ENCODE measurements around the gene APC2.
"Not testable (repeated sequence)": the region's sequence is repeated elsewhere in the genome, so short reads cannot be mapped to it uniquely, and the experiment has no call there.

The APC2 gene

GRCh38 chr19:1437609-1438008, 12.3 kb upstream of the APC2 start:
- peaks cover 10 to 64% (median 47%) of the 10 kb centered on the region in 4 experiments for H3K36me3 ChIP-seq (ENCODE audit: control insufficient read depth in 4 of 4, insufficient read depth in 4 of 4, low read length in 3 of 4)
- H3K27ac ChIP-seq (ENCODE audit: insufficient read depth in 1 of 2, low read depth in 1 of 2, low read length in 2 of 2, poor library complexity in 1 of 2, severe bottlenecking in 2 of 2), result no peak overlapping the region
- H3K27me3 ChIP-seq (replicated peaks in 2 of 5; ENCODE audit: control insufficient read depth in 4 of 5, insufficient read depth in 5 of 5, low read length in 4 of 5), result no peaks in the 10 kb centered on the region
- 80% methylated on average over 2 of the region's 8 CpGs for WGBS (ENCODE audit: insufficient coverage)
- POLR2A ChIA-PET, result interaction anchor here (1.1 kb wide), 1 partner anchor 24 kb away, joined by 4 read pairs; no protein-coding TSS in a partner anchor
- H3K9me3 ChIP-seq (ENCODE audit: control extremely low read depth in 1 of 5, control insufficient read depth in 4 of 5, insufficient read depth in 2 of 5, low read depth in 1 of 5, low read length in 4 of 5), result no peaks in the 10 kb centered on the region
- H3K4me3 ChIP-seq (ENCODE audit: control insufficient read depth in 1 of 7, extremely low read depth in 1 of 7, insufficient read depth in 4 of 7, low read depth in 2 of 7, low read length in 6 of 7), result no peak overlapping the region
- peaks cover 0 to 20% (median 15%) of the 10 kb centered on the region in 4 experiments for H3K4me1 ChIP-seq (ENCODE audit: control extremely low read depth in 1 of 4, control insufficient read depth in 4 of 4, insufficient read depth in 4 of 4, low read length in 3 of 4)
- CTCF ChIA-PET, result interaction anchor here (1.4 kb wide), 2 partner anchors 10 to 15 kb away, joined by 4 to 9 read pairs; no protein-coding TSS in a partner anchor
- DNase-seq, result no peak

- POLR2A ChIA-PET, result interaction anchor here (1.1 kb wide), 1 partner anchor 25 kb away, joined by 4 read pairs; no protein-coding TSS in a partner anchor
- CTCF ChIA-PET, result interaction anchor here (1.4 kb wide), 2 partner anchors 11 to 14 kb away, joined by 4 to 9 read pairs; no protein-coding TSS in a partner anchor
- Histone ChIP-seq H3K9me3 (ENCODE audit: control extremely low read depth in 1 of 5, control insufficient read depth in 4 of 5, insufficient read depth in 2 of 5, low read depth in 1 of 5, low read length in 4 of 5) (no peaks in the 10 kb centered on the region), H3K4me3 (ENCODE audit: control insufficient read depth in 1 of 7, extremely low read depth in 1 of 7, insufficient read depth in 4 of 7, low read depth in 2 of 7, low read length in 6 of 7) (peak within 1 kb of the TSS; percentile 79 to 98 (median 87)), H3K4me1 (ENCODE audit: control extremely low read depth in 1 of 4, control insufficient read depth in 4 of 4, insufficient read depth in 4 of 4, low read length in 3 of 4) (peaks cover 0 to 20% (median 15%) of the 10 kb centered on the region in 4 experiments), H3K27ac (ENCODE audit: insufficient read depth in 1 of 2, low read depth in 1 of 2, low read length in 2 of 2, poor library complexity in 1 of 2, severe bottlenecking in 2 of 2) (peak within 1 kb of the TSS; percentile 92 to 96), H3K36me3 (ENCODE audit: control insufficient read depth in 4 of 4, insufficient read depth in 4 of 4, low read length in 3 of 4) (peaks cover 10 to 60% (median 40%) of the 10 kb centered on the region in 4 experiments), H3K27me3 (replicated peaks in 2 of 5; ENCODE audit: control insufficient read depth in 4 of 5, insufficient read depth in 5 of 5, low read length in 4 of 5) (no peaks in the 10 kb centered on the region)
- 2% methylated on average over 97 of the region's 100 CpGs for WGBS (ENCODE audit: insufficient coverage)
- peak; percentile 95 to 98 (median 96) for DNase-seq
These were observed 11.6 kb upstream of the APC2 start, which contains the start of gene RPS15 for GRCh38 chr19:1438035-1438932. RPS15 (plus strand) TSS chr19:1438396; CDS start chr19:1438426, 30 bp downstream.

DNA sequence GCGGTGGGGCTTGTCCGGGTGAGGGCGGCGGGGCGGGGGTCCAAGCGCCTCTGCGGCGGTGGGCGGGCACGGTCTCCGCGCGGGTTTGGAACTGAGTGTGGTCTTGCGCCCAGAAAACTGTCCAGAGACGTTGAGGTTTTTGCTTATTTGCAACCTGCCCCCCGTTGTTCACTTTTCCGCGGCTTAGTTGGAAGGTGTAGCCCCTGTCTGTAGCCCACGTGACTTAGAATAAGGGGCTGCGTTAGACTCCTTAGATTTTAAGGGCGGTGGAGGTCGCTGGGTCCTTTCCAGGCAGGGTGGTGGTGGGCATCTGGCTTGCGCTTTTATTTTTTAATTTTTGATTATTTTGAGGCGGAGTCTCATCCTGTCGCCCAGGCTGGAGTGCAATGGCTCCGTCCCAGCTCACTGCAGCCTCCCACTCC, 11.0 kb upstream of the APC2 start:
- no peaks in the 10 kb centered on the region for H3K9me3 ChIP-seq (ENCODE audit: control extremely low read depth in 1 of 5, control insufficient read depth in 4 of 5, insufficient read depth in 2 of 5, low read depth in 1 of 5, low read length in 4 of 5)
- peak overlapping the region; percentile 92 to 96 for H3K27ac ChIP-seq (ENCODE audit: insufficient read depth in 1 of 2, low read depth in 1 of 2, low read length in 2 of 2, poor library complexity in 1 of 2, severe bottlenecking in 2 of 2)
- WGBS (ENCODE audit: insufficient coverage), result 2% methylated on average over 19 of the region's 26 CpGs
- peaks cover 9 to 54% (median 33%) of the 10 kb centered on the region in 4 experiments for H3K36me3 ChIP-seq (ENCODE audit: control insufficient read depth in 4 of 4, insufficient read depth in 4 of 4, low read length in 3 of 4)
- POLR2A ChIA-PET, result interaction anchor here (0.8 kb wide), 1 partner anchor 30 kb away, joined by 3 read pairs; no protein-coding TSS in a partner anchor
- CTCF ChIA-PET, result no interaction called here
- H3K4me1 ChIP-seq (ENCODE audit: control extremely low read depth in 1 of 4, control insufficient read depth in 4 of 4, insufficient read depth in 4 of 4, low read length in 3 of 4), result peaks cover 0 to 22% (median 16%) of the 10 kb centered on the region in 4 experiments
- no peaks in the 10 kb centered on the region for H3K27me3 ChIP-seq (replicated peaks in 2 of 5; ENCODE audit: control insufficient read depth in 4 of 5, insufficient read depth in 5 of 5, low read length in 4 of 5)
- peak in 1 of 3 donors; percentile 28 for DNase-seq
- H3K4me3 ChIP-seq (ENCODE audit: control insufficient read depth in 1 of 7, extremely low read depth in 1 of 7, insufficient read depth in 4 of 7, low read depth in 2 of 7, low read length in 6 of 7), result peak overlapping the region; percentile 79 to 98 (median 87)

DNA sequence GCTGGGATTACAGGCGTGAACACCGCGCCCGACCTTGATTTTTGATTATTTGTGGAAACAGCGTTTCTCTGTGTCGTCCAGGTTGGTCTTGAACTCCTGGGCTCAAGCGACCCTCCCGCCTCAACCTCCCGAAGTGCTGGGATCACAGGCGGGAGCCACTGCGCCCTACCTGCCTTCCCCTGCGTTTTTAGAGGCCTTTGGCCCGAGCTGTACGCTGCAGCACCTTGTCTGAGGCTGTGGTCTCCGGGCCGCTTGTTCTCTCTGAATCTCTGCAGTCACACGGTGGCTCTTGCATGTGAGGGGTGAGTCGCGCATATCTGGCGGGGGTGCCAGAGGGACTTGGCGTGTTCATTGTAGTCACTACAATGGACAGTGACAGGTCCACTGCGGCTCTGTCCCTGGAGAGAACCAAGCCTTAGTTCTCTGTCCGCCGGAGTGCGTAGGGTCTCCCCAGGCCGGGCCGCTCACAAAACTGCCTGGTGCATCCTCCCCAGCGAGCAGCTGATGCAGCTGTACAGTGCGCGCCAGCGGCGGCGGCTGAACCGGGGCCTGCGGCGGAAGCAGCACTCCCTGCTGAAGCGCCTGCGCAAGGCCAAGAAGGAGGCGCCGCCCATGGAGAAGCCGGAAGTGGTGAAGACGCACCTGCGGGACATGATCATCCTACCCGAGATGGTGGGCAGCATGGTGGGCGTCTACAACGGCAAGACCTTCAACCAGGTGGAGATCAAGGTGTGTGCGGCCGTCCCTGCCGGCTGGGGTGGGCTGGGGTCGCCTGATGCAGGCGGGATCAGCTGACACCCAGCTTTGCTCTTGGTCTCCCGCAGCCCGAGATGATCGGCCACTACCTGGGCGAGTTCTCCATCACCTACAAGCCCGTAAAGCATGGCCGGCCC, 10.2 kb upstream of the APC2 start:
- Histone ChIP-seq H3K27ac (ENCODE audit: insufficient read depth in 1 of 2, low read depth in 1 of 2, low read length in 2 of 2, poor library complexity in 1 of 2, severe bottlenecking in 2 of 2) (peak overlapping the region in 1 of 2 experiments; percentile 96), H3K4me1 (ENCODE audit: control extremely low read depth in 1 of 4, control insufficient read depth in 4 of 4, insufficient read depth in 4 of 4, low read length in 3 of 4) (peaks cover 0 to 27% (median 20%) of the 10 kb centered on the region in 4 experiments), H3K4me3 (ENCODE audit: control insufficient read depth in 1 of 7, extremely low read depth in 1 of 7, insufficient read depth in 4 of 7, low read depth in 2 of 7, low read length in 6 of 7) (peak overlapping the region in 6 of 7 experiments; percentile 79 to 98 (median 86)), H3K36me3 (ENCODE audit: control insufficient read depth in 4 of 4, insufficient read depth in 4 of 4, low read length in 3 of 4) (peaks cover 9 to 47% (median 28%) of the 10 kb centered on the region in 4 experiments)
- ChIA-PET POLR2A (interaction anchor here (0.8 kb wide), 1 partner anchor 30 kb away, joined by 3 read pairs; no protein-coding TSS in a partner anchor), CTCF (interaction anchor here (6.4 kb wide), 1 partner anchor 16 kb away, joined by 49 read pairs; no protein-coding TSS in a partner anchor)
- not testable (repeated sequence) for DNase-seq; H3K9me3 ChIP-seq (ENCODE audit: control extremely low read depth in 1 of 5, control insufficient read depth in 4 of 5, insufficient read depth in 2 of 5, low read depth in 1 of 5, low read length in 4 of 5); H3K27me3 ChIP-seq (replicated peaks in 2 of 5; ENCODE audit: control insufficient read depth in 4 of 5, insufficient read depth in 5 of 5, low read length in 4 of 5)
- 92% methylated on average over 46 of the region's 57 CpGs for WGBS (ENCODE audit: insufficient coverage)

DNA sequence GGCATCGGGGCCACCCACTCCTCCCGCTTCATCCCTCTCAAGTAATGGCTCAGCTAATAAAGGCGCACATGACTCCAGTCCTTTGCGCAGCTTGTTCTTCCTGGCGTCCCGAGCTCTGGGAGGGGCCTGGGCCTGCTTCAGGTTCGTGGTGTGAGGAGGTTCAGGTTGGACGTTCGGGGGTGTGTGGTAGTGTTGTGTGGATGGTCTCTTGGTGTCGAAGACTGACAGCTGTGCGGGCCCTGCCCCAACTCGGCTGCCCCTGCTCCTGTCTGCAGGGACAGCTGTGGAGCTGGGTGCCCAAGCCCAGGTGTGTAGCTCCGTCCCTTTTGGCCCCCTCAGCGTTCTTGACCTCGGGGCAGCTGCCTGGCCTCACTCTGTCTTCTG, 9.5 kb upstream of the APC2 start:
- Histone ChIP-seq H3K4me3 (ENCODE audit: control insufficient read depth in 1 of 7, extremely low read depth in 1 of 7, insufficient read depth in 4 of 7, low read depth in 2 of 7, low read length in 6 of 7) (no peak overlapping the region), H3K9me3 (ENCODE audit: control extremely low read depth in 1 of 5, control insufficient read depth in 4 of 5, insufficient read depth in 2 of 5, low read depth in 1 of 5, low read length in 4 of 5) (no peaks in the 10 kb centered on the region), H3K36me3 (ENCODE audit: control insufficient read depth in 4 of 4, insufficient read depth in 4 of 4, low read length in 3 of 4) (peaks cover 9 to 42% (median 24%) of the 10 kb centered on the region in 4 experiments), H3K27ac (ENCODE audit: insufficient read depth in 1 of 2, low read depth in 1 of 2, low read length in 2 of 2, poor library complexity in 1 of 2, severe bottlenecking in 2 of 2) (peak overlapping the region in 1 of 2 experiments; percentile 14), H3K4me1 (ENCODE audit: control extremely low read depth in 1 of 4, control insufficient read depth in 4 of 4, insufficient read depth in 4 of 4, low read length in 3 of 4) (peaks cover 0 to 33% (median 26%) of the 10 kb centered on the region in 4 experiments), H3K27me3 (replicated peaks in 2 of 5; ENCODE audit: control insufficient read depth in 4 of 5, insufficient read depth in 5 of 5, low read length in 4 of 5) (peaks cover 0 to 2% (median 0%) of the 10 kb centered on the region in 5 experiments)
- CTCF ChIA-PET, result interaction anchor here (1.0 to 6.4 kb wide), 2 partner anchors 8 to 15 kb away, joined by 3 to 49 read pairs; no protein-coding TSS in a partner anchor
- POLR2A ChIA-PET, result no interaction called here
- no peak for DNase-seq
- WGBS (ENCODE audit: insufficient coverage), result 97% methylated on average over 14 of the region's 15 CpGs

DNA sequence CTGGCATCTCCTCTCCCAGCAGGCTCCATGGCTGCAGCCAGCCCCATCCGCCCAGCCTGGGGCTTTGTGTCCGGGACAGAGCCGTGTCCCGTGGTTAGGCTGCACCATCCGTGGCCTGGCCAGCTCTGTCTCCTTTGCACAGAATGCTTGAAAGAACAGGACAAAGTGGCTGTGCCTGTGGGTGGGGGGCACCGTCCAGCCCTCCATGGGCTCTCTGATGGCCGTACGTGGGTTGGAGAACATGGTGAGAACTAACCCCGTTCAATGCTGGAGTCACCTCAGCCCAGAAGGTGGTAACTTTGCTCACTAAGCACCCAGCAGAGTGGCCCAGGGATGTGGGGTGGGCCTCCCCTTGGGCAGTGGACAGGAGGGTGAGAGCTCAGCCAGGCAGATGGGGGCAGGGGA, 8.9 kb upstream of the APC2 start:
- ChIA-PET POLR2A (interaction anchor here (0.6 kb wide), 1 partner anchor 53 kb away, joined by 3 read pairs; no protein-coding TSS in a partner anchor), CTCF (interaction anchor here (0.7 to 6.4 kb wide), 3 partner anchors 9 to 15 kb away, joined by 3 to 49 read pairs (median 3); no protein-coding TSS in a partner anchor)
- Histone ChIP-seq H3K9me3 (ENCODE audit: control extremely low read depth in 1 of 5, control insufficient read depth in 4 of 5, insufficient read depth in 2 of 5, low read depth in 1 of 5, low read length in 4 of 5) (no peaks in the 10 kb centered on the region), H3K27ac (ENCODE audit: insufficient read depth in 1 of 2, low read depth in 1 of 2, low read length in 2 of 2, poor library complexity in 1 of 2, severe bottlenecking in 2 of 2) (no peak overlapping the region), H3K4me1 (ENCODE audit: control extremely low read depth in 1 of 4, control insufficient read depth in 4 of 4, insufficient read depth in 4 of 4, low read length in 3 of 4) (peaks cover 0 to 34% (median 28%) of the 10 kb centered on the region in 4 experiments), H3K4me3 (ENCODE audit: control insufficient read depth in 1 of 7, extremely low read depth in 1 of 7, insufficient read depth in 4 of 7, low read depth in 2 of 7, low read length in 6 of 7) (no peak overlapping the region), H3K27me3 (replicated peaks in 2 of 5; ENCODE audit: control insufficient read depth in 4 of 5, insufficient read depth in 5 of 5, low read length in 4 of 5) (peaks cover 0 to 6% (median 0%) of the 10 kb centered on the region in 5 experiments), H3K36me3 (ENCODE audit: control insufficient read depth in 4 of 4, insufficient read depth in 4 of 4, low read length in 3 of 4) (peaks cover 9 to 37% (median 20%) of the 10 kb centered on the region in 4 experiments)
- WGBS (ENCODE audit: insufficient coverage), result 95% methylated on average over 8 of the region's 9 CpGs
- no peak for DNase-seq

Measured in common myeloid progenitor, CD34-positive (primary cell).